ENCODE results near the gene STC2.

STC2 gene

DNA sequence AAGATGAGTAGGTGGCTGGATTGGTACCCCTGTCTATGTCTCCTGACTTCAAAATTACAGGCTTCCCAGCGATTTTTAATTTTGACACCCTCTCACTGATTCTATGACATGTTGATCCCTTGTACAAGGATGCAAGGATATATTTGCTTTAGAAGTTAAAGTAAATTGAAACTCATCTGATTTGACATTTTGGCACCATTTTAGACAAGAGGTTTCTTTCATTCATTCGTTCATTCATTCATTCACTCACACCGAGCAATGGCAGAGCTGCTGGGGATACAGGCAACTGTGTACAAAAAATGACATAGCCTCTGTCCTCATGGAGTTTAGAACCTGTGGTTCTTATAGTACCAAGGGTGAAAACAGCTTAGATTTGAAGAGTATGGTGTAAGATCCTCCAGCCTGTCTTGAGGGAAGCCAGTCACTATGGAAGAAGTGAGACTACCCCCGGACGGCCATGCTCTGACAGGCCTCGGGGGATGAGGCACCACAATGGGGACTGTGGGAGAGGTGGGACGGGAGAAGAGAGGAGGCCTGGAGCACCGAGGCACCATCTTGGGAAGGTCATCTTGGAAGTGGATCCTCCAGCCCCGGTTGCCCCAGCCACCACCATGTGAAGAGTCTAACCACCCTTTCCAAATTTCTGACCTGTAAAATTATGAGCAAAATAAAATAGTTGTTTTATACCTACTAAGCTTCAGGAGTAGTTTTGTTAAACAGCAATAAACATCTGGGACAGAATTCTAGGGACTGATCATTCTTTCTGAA is 16.2 kb downstream of the STC2 start:
- no peak for DNase-seq

GRCh38 chr5:173310861-173311785 is 17.1 kb downstream of the STC2 start:
- no peak for DNase-seq

DNA sequence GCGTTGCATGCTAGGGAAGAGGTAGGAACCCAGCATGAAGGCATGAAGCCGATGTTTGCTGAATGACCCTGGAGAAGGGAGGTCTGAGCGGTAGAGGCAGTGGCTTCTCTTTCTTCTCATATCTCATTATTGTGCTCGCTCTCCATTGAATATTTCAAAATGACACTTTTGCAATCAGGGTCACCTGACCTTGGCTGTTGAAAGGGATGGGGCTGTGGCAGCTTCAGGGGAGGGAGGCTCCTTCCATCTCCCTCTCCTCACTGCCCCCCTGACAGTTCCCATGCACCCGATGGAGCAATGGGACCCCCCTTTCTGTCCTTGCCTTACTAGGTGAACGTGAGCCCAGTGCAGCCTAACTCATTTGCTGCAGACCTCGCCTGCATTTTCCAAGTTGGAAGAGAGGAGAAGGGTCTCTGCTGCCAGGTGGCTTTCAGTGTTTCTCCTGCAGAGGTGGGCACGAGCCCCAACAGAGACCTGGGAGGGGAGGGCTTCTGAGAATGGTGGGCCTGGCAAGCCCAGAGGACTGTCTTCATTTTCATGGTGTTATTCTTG is 17.9 kb downstream of the STC2 start:
- no peak for DNase-seq

- no peak for DNase-seq
Observed at GRCh38 chr5:173309731-173310130, 18.5 kb downstream of the STC2 start.

- DNase-seq: no peak
Observed at GRCh38 chr5:173308226-173308625, 20.0 kb downstream of the STC2 start.

- DNase-seq: no peak
Observed at GRCh38 chr5:173307695-173308094, 20.5 kb downstream of the STC2 start.

DNA sequence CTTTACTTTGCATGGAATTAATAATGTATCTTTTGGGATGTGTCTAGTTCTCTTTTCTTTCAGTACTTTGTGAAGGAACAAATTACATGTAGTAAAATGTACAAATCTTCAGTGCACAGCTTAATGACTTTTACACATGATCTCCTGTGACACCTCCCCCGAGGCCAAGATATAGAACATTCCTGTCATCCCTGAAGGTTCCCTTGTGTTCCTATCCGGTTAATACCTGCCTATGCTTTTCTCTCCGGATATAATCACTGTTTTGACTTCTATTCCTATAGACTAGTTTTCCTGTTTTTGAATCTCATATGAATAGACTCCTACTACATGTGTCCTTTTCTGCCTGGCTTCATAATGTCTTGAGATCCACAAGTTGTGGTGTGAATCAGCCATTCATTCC is 21.5 kb downstream of the STC2 start:
- DNase-seq: no peak

- no peak for DNase-seq
Observed at GRCh38 chr5:173304591-173304988, 23.6 kb downstream of the STC2 start.

DNA sequence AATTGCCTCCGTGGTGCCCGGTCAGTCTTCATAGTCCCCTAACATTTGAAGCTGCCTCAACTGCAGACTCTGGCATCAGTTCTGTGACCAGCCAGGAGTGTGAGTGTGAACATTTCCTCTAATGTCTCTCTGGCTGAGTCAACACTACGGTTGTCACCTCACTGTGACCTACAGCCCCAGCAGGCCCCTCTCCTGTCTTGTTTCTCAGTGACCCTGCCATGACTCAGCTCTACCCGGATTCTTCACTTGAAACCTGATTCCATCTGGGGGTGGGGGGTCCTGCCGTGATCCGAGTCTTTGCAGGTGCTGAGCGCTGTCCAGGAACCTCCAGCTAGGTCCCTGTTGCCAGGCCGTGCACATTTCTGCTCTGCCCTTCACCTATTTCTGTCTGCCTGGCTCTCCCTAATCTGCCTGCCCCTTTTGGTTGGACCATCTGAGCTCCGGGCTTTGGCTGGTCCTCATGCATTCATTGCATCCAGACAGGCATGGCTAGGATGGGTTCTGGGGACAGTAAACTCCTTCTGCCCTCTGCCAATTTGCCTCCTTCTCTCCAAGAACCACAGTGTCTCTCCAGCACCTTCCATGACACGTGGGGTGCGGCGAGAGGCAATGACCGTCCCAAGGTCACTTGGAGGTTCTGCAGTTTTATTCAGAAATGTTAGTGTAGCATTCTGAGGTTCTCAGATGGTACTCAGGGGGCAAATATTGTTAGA is 24.2 kb downstream of the STC2 start:
- DNase-seq: no peak

GRCh38 chr5:173302546-173303155 is 25.6 kb downstream of the STC2 start:
- DNase-seq: no peak

DNA sequence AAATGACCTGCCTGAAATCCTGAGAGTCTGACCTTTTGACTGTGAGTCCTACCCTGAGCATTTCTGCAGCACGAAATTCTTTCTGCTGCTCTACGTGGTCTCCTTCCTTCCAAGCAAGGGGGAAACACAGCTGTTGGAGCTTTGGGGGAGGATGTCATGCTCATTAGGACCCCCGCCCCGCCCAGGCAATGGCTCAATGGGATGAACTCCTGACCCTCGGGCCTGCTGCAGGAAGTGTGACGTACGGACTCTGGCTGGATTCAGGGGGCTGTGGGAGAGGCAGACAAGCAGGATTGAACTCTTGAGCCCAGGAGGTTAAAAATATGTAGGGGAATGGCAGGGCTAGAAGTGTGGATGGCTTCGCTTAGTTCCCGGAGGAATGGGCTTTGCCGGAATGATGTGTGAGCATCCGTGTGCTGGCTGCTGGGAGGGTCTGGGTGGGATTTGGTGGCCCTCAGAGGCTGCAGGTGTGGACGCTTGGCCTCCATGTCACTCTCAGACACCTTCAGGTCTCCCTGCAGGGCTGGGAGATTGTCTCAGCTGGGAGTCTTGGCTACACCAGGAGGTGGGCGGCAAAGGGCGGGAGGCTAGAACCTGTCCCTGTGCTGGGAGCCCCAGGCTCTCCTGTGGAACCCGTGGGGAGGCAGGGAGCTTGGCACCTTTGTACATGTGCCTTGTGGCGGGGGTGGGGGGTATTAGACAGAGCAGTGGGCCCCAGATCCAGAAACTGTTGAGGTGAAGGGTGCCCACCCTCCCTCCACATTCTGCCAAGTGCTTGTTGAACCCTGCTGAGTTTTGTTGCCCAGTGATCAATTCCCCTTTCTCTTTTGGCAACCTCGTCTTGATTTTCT is 26.3 kb downstream of the STC2 start:
- no peak for DNase-seq

DNA sequence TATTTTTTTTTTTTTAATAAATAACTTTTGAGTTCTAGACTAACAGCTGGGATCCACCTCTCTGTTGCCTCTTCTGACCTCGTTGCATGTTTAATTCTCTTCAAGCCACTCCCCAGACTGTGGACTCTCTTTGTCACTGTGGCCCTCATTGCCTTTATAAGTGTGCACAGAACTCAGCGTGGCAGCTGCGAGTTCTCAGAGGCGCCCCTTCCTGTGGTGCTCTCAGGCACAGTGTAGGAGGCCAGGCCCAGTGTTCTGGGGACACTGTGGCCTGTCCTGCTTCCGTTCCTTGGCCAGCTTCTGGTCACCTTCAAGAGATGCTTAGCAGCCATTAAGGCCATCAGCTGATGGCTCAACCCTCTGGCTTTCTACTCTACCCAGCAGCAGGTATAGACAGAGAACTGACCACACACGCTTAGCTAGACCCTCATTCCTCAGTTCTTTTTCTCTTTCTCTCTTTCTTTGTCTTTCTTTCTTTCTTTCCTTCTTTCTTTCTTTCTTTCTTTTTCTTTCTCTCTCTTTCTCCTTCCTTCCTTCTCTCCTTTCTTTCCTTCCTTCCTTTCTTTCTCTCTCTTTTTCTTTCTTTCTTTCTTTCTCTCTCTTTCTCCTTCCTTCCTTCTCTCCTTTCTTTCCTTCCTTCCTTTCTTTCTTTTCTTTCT is 27.7 kb downstream of the STC2 start:
- no peak for DNase-seq

GRCh38 chr5:173299820-173300219 is 28.4 kb downstream of the STC2 start:
- DNase-seq: no peak

- DNase-seq: no peak
Observed at GRCh38 chr5:173298213-173298926, 29.8 kb downstream of the STC2 start.

DNA sequence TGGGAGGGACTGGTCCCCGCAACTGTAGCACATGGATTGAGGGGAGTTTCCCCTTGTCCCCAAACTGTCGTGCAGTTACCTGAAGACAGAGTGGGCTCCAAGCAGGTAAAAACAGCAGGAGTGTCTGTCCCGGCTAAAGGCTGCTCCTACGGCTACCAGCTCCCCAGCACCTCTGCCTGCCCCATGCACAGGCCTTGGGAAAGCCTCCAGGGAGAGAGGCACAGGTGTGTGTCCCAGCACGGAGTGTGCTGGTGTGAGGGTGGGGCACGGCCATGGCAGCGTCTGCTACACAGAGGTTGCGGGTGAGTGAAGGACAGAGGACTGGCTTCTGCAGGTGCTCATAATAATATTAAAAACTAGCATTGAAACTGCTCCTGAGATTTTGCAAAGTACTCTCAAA is 30.4 kb downstream of the STC2 start:
- DNase-seq: no peak

DNA sequence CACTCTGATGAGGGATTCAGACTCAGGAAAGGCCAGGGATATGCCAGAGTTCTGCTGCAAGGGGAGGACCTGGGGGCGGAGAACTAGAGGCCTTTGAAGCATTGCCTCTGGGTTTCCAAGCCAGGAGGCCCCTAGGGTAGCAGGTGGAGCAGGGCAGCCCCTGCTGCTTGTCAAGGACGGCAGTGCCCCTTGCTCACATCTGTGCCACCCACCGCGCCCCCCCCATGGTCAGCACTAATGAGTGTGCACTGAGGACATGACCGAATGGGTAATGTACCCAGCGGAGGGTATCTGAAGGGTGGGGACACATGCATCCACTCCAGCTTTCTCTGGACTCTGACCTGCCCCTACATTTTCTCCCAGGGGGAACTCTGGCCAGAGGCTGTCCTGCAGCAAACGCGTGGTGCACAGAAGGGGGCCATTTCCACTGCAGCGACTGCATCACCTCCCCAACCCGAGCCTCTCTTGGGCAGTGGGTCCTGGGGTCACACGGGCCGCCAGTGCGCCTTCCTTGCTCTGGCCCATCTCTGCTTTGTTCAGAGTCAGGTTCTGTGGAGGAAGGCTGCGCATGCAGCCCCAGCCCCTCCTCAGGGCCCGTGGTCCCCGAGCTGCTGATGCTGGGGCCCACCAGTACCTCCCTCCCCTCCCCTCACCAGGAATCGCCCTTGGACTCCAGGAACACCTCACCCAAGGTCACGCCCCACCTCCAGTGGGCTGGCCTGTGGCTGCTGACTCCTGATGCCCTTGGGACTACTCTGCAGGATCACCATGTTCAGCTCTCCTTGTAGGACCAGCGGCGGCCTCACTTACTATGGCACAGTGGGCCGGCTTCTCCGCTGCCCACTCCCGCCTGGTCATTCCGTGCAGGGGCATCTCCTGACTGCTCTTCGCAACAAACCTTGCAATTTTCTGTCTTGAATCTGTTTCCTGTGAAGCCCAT is 31.2 kb downstream of the STC2 start:
- no peak for DNase-seq

DNA sequence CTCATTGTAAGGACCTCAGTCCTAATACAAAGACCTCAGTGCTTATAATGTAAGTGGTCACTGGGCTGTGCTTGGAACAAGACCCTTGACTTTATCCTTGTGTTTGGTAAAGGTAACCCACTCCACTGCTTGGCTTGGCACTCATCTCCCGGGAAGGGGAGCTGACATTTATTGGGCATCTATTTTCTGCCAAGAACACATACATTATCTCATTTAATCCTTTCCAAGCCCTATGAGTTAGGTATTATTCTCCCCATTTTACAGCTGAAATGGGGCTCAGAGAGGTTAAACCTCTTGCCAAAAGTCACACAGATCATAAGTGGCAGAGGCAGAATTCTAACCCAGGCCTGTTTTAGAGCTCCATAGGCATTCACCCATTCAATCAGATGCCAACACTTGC is 32.4 kb downstream of the STC2 start:
- DNase-seq: no peak

DNA sequence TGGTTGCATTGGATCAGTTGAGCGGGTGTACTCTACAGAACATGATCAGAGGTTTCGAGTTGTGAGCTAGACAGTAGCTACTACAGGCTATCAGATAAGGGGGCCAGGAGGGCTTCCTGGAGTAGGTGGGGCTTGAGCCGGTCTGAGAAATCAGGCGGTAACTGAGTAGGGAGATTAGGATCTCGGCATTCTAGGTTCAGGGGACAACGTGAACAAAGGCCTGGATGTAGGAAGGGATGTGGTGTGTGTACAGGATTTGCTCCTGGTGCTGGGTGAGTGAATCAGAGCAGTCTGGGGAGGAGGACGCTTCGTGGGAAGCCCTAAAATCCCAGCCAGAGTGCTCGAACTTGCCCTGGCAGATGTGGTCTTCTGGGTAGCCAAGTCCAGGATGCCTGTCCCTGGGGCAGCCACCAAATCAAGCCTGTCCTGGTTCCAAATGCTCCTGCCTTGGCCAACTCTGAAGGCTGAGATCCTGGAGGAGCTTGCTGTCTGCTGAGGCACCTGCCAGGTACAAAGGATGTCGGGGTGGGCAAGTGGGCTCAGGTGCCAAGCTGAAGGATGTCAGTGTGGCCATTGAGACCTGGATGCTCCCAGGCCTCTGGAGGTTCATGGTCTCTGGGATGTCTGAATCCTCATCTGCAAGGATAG is 33.4 kb downstream of the STC2 start:
- no peak for DNase-seq
